IMR-90 (cell line): Measurements from ENCODE around the gene TTC9C. TPM values are rescaled to one million over a fixed set of nuclear protein-coding genes. Genes with fewer than 3 reads are reported as not detected.

Experiments
- ATAC-seq: fragments of 200-7000 bp; cut with Tn5 transposase; 2 replicates; pipeline ENCODE4 v1.9.1; 2020; ENCODE audit warnings: low read depth, mild to moderate bottlenecking, moderate library complexity
- BruUV-seq: library from RNA; stranded (reverse); fragments of 400-500 nt; replicated peaks from 2 replicates; lab custom pipeline; 2021; lab: Mats Ljungman, UMichigan
- CTCF ChIA-PET: fragments of 300-600 bp; formaldehyde crosslinking; extraction: SDS; loops from one replicate; lab custom pipeline; 2021; ENCODE audit warnings: antibody characterized with exemption; lab: Yijun Ruan, JAX
- POLR2A ChIA-PET: fragments of 300-600 bp; sonication (Branson Sonifier 250); formaldehyde crosslinking; loops from one replicate; lab custom pipeline; 2022; ENCODE audit warnings: antibody characterized with exemption; ENCODE audit not compliant: unreplicated experiment; lab: Charles Lee
- DNase-seq: peaks from one replicate; pipeline ENCODE4 v3.0.0; 2013
- H2AFZ ChIP-seq: replicated peaks from 2 replicates; pipeline ENCODE3; 2013; ENCODE audit warnings: low read length, mild to moderate bottlenecking; ENCODE audit not compliant: poor library complexity
- H2AK5ac ChIP-seq: 2 replicates; pipeline ENCODE4 v1.6.1; 2013; ENCODE audit warnings: low read depth, low read length, inconsistent platforms
- H2AK9ac ChIP-seq: replicated peaks from 2 replicates; pipeline ENCODE3; 2013; ENCODE audit warnings: mild to moderate bottlenecking, low read depth, low read length, moderate library complexity; ENCODE audit not compliant: poor library complexity
- H2BK120ac ChIP-seq: 2 replicates; pipeline ENCODE4 v1.6.1; 2013; ENCODE audit warnings: low read depth, low read length, inconsistent platforms
- H2BK15ac ChIP-seq: 3 replicates; pipeline ENCODE4 v1.6.1; 2013; ENCODE audit warnings: low read depth, low read length, inconsistent platforms
- H2BK20ac ChIP-seq: 2 replicates; pipeline ENCODE4 v1.6.1; 2013; ENCODE audit warnings: low read depth, mild to moderate bottlenecking, inconsistent platforms, low read length, moderate library complexity
- H2BK5ac ChIP-seq: 2 replicates; pipeline ENCODE4 v1.6.1; 2013; ENCODE audit warnings: mild to moderate bottlenecking, low read depth, low read length, inconsistent platforms; ENCODE audit not compliant: poor library complexity, severe bottlenecking
- H3K14ac ChIP-seq: replicated peaks from 2 replicates; pipeline ENCODE4 v1.6.1; 2013; ENCODE audit warnings: low read depth, low read length, inconsistent platforms
- H3K18ac ChIP-seq: 2 replicates; pipeline ENCODE4 v1.6.1; 2013; ENCODE audit warnings: low read depth, low read length, control low read depth
- H3K23ac ChIP-seq: 2 replicates; pipeline ENCODE4 v1.6.1; 2013; ENCODE audit warnings: low read depth, low read length, inconsistent platforms
- H3K27ac ChIP-seq: 2 replicates; pipeline ENCODE4 v1.5.1; 2013; ENCODE audit warnings: mild to moderate bottlenecking, control low read depth, low read length; ENCODE audit not compliant: insufficient read depth
- H3K27me3 ChIP-seq: 2 replicates; pipeline ENCODE4 v1.6.1; 2013; ENCODE audit warnings: low read length; ENCODE audit not compliant: control insufficient read depth, insufficient read depth
- H3K36me3 ChIP-seq: 2 replicates; pipeline ENCODE4 v1.6.1; 2013; ENCODE audit warnings: low read length, mixed read lengths; ENCODE audit not compliant: control insufficient read depth, insufficient read depth
- H3K4ac ChIP-seq: 2 replicates; pipeline ENCODE4 v1.6.1; 2013; ENCODE audit warnings: low read depth, low read length, inconsistent platforms
- H3K4me1 ChIP-seq: 2 replicates; pipeline ENCODE4 v1.6.1; 2013; ENCODE audit warnings: low read length, mixed read lengths; ENCODE audit not compliant: control insufficient read depth, insufficient read depth
- H3K4me2 ChIP-seq: 2 replicates; pipeline ENCODE4 v1.6.1; 2013; ENCODE audit warnings: low read depth, mild to moderate bottlenecking, control low read depth, low read length, moderate library complexity
- H3K4me3 ChIP-seq: 2 replicates; pipeline ENCODE4 v1.5.1; 2013; ENCODE audit warnings: low read depth, mild to moderate bottlenecking, control low read depth, low read length, moderate library complexity; ENCODE audit not compliant: insufficient read depth
- H3K56ac ChIP-seq: 2 replicates; pipeline ENCODE4 v1.6.1; 2013; ENCODE audit warnings: low read length, inconsistent platforms; ENCODE audit not compliant: insufficient read depth; ENCODE audit errors: extremely low read depth
- H3K79me1 ChIP-seq, 2 experiments: 2 replicates each; pipeline ENCODE4 v1.6.1; 2013; ENCODE audit warnings: low read length in 2 of 2, inconsistent platforms in 1 of 2, low read depth in 1 of 2
- H3K9ac ChIP-seq: 2 replicates; pipeline ENCODE4 v1.6.1; 2013; ENCODE audit warnings: low read depth, low read length, control low read depth
- H3K9me1 ChIP-seq: 2 replicates; pipeline ENCODE4 v1.6.1; 2013; ENCODE audit warnings: low read length, inconsistent platforms; ENCODE audit not compliant: insufficient read depth
- H3K9me3 ChIP-seq: 2 replicates; pipeline ENCODE4 v1.6.1; 2013; ENCODE audit warnings: low read length; ENCODE audit not compliant: control insufficient read depth, insufficient read depth
- H4K20me1 ChIP-seq: 2 replicates; pipeline ENCODE4 v1.6.1; 2013; ENCODE audit warnings: low read length, inconsistent platforms; ENCODE audit not compliant: insufficient read depth
- H4K5ac ChIP-seq: 2 replicates; pipeline ENCODE4 v1.6.1; 2013; ENCODE audit warnings: mild to moderate bottlenecking, low read depth, low read length, control low read depth
- H4K8ac ChIP-seq, 2 experiments: 2 replicates each; pipeline ENCODE4 v1.6.1; 2013; ENCODE audit warnings: low read depth in 2 of 2, low read length in 2 of 2, control low read depth in 1 of 2, inconsistent platforms in 1 of 2
- H4K91ac ChIP-seq: 2 replicates; pipeline ENCODE4 v1.6.1; 2013; ENCODE audit warnings: low read depth, low read length, inconsistent platforms; ENCODE audit not compliant: insufficient read depth
- BHLHE40 ChIP-seq: fragments of 150-350 bp; IDR thresholded peaks from 2 replicates; pipeline ENCODE4 v1.6.1; 2016; ENCODE audit warnings: mild to moderate bottlenecking, low read depth, low read length
- CEBPB ChIP-seq: IDR thresholded peaks from 2 replicates; pipeline ENCODE4 v1.6.1; 2012; ENCODE audit warnings: low read depth, low read length, improper control_type of control experiment
- CHD1 ChIP-seq: IDR thresholded peaks from 2 replicates; pipeline ENCODE4 v1.6.1; 2012; ENCODE audit warnings: low read depth, low read length, improper control_type of control experiment
- CTCF ChIP-seq: conservative IDR thresholded peaks from 2 replicates; pipeline ENCODE4 v1.5.1; 2012; ENCODE audit warnings: mild to moderate bottlenecking, low read depth, low read length, improper control_type of control experiment
- ELK1 ChIP-seq: fragments of 150-350 bp; IDR thresholded peaks from 2 replicates; pipeline ENCODE4 v1.6.1; 2016; ENCODE audit warnings: low read depth, mild to moderate bottlenecking, low read length, moderate library complexity, borderline replicate concordance
- MAFK ChIP-seq: IDR thresholded peaks from 2 replicates; pipeline ENCODE4 v1.6.1; 2012; ENCODE audit warnings: low read depth, low read length, improper control_type of control experiment
- MAZ ChIP-seq: IDR thresholded peaks from 2 replicates; pipeline ENCODE4 v1.6.1; 2012; ENCODE audit warnings: low read depth, mild to moderate bottlenecking, low read length, improper control_type of control experiment, moderate library complexity, borderline replicate concordance
- NFE2L2 ChIP-seq: fragments of 150-350 bp; IDR thresholded peaks from 2 replicates; pipeline ENCODE4 v1.6.1; 2016; ENCODE audit warnings: low read depth, mild to moderate bottlenecking, low read length
- RAD21 ChIP-seq: IDR thresholded peaks from 2 replicates; pipeline ENCODE4 v1.6.1; 2012; ENCODE audit warnings: low read length, improper control_type of control experiment
- RCOR1 ChIP-seq: IDR thresholded peaks from 2 replicates; pipeline ENCODE4 v1.6.1; 2012; ENCODE audit warnings: mild to moderate bottlenecking, low read length, improper control_type of control experiment; ENCODE audit not compliant: insufficient replicate concordance
- SMC3 ChIP-seq: fragments of 150-350 bp; IDR thresholded peaks from 2 replicates; pipeline ENCODE4 v1.6.1; 2016; ENCODE audit warnings: low read depth, mild to moderate bottlenecking, antibody characterized with exemption, low read length, moderate library complexity
- WGBS, 2 experiments: methylation state at CpG; one replicate each; pipeline versions ENCODE4 v1.1.5 to v1.1.7; 2013; ENCODE audit warnings: missing lambda C conversion rate in 2 of 2; ENCODE audit not compliant: insufficient read length in 1 of 2; ENCODE audit errors: extremely low coverage in 2 of 2; 5-methylcytosine and 5-hydroxymethylcytosine counted together
- dilution Hi-C: fragments of 300-500 bp; cut with HindIII; formaldehyde crosslinking; loops from one replicate; pipeline ENCODE4 v1.14.3; 2018; ENCODE audit warnings: low sequenced_read_pairs; ENCODE audit not compliant: unreplicated experiment
- in situ Hi-C: fragments of 300-500 bp; cut with MboI; formaldehyde crosslinking; loops from 3 replicates; pipeline ENCODE4 v1.14.3; 2019; ENCODE audit warnings: low sequenced_read_pairs, inconsistent platforms, mixed read lengths
- intact Hi-C: fragments of 100-400 bp; cut with micrococcal nuclease; formaldehyde crosslinking; loops from 2 replicates; pipeline ENCODE4 v1.10.0; 2022
- polyA plus RNA-seq, 3 experiments: library from polyadenylated mRNA; depleted of rRNA; stranded (reverse); fragments of >200 nt; gene quantifications; 2 replicates each; pipeline ENCODE4 v1.2.3, GENCODE V29; 2012; ENCODE audit warnings: low replicate concordance in 1 of 3
- total RNA-seq: library from RNA; depleted of rRNA; stranded (reverse); fragments of >200 nt; gene quantifications from 2 replicates; pipeline ENCODE4 v1.2.3, GENCODE V29; 2012
- TF ChIP-seq, protein P1 (sequence below): fragments of 150-350 bp; IDR thresholded peaks from 2 replicates; pipeline ENCODE4 v1.6.1; 2017; ENCODE audit warnings: mild to moderate bottlenecking, antibody characterized with exemption, low read length, low read depth

The TTC9C gene
- total and polyA plus RNA-seq, 2 of the 4 experiments (the other 2 are of a cell fraction) = 32.9 to 37.1 TPM

DNA sequence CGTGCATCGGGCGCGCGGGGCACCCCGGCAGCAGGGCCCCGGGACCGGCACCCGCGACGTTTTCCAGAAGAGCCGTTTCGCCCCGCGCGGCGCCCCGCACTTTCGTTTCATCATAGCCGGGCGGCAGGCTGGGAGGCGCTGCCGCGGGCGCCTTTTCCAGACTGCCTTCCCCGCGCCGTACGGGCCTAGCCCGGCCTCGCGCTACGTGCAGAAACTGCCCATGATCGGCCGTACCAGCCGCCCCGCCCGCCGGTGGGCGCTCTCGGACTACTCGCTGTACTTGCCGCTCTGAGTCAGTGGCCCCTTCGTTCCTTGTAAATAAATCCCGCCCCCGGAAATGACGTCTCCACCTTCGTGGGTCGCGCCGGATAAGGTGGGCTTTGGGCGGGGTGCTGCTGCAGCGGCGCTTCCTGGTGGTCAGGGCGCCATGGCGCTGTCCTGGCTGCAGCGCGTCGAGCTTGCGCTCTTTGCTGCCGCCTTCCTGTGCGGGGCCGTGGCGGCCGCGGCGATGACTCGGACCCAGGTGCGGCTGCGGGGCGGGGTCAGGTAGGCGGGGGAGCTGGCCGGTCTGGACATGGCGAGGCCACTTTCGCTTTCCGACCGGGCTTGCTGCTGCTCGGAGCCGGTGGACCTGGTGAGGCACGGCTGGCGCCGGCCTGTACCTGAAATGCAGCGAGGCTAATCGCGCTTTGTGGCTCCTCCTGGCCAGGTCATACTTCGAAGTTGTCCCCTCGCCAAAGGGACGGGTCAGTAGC lies 58.9 kb downstream of the TTC9C start, which contains the start of gene TMEM179B:
Gene TMEM179B, plus strand, starts transcription at position 398 of the 755 bp plus-strand sequence. Its CDS starts 30 bp downstream, at position 428.
- H3K4me2 ChIP-seq = peak within 1 kb of the TSS; percentile 95
- H3K56ac ChIP-seq = peak within 1 kb of the TSS; percentile 59
- peak within 1 kb of the TSS; percentile 85 for H4K91ac ChIP-seq
- peak within 1 kb of the TSS; percentile 35 for H2BK120ac ChIP-seq
- peak within 1 kb of the TSS; percentile 78 for H4K5ac ChIP-seq
- no peaks in the 10 kb centered on the region for H3K9me1 ChIP-seq
- POLR2A ChIA-PET = interaction anchor here (1.1 kb wide), 1 partner anchor 54 kb away, joined by 3 read pairs; no protein-coding TSS in a partner anchor
- peaks cover 21% of the 10 kb centered on the region for H3K36me3 ChIP-seq
- peak within 1 kb of the TSS; percentile 33; the same call in 1 of the 2 replicates for H2BK20ac ChIP-seq
- peak within 1 kb of the TSS; percentile 92 for H3K4ac ChIP-seq
- WGBS, 2 experiments = 0% methylated on average over 71 of the region's 88 CpGs; no CpG with 5 or more reads in 1 of the 2 experiments
- peak within 1 kb of the TSS; percentile 95 for H2AK5ac ChIP-seq
- peak; percentile 98 for DNase-seq
- ATAC-seq = peak; percentile 68
- no peaks in the 10 kb centered on the region for H3K9me3 ChIP-seq
- H3K18ac ChIP-seq = peak within 1 kb of the TSS; percentile 18; the same call in 1 of the 2 replicates
- peak within 1 kb of the TSS; percentile 89 for H3K27ac ChIP-seq
- peaks cover 11% of the 10 kb centered on the region for H4K20me1 ChIP-seq
- peak within 1 kb of the TSS; percentile 99 for H2AFZ ChIP-seq
- H3K79me1 ChIP-seq = peaks cover 15 to 40% of the 10 kb centered on the region in 2 experiments; a peak in 3 of 4 replicates
- H3K14ac ChIP-seq = peak within 1 kb of the TSS; percentile 97
- no peaks in the 10 kb centered on the region for H3K27me3 ChIP-seq
- H2BK5ac ChIP-seq = peak within 1 kb of the TSS; percentile 70
- H3K9ac ChIP-seq = peak within 1 kb of the TSS; percentile 96
- H4K8ac ChIP-seq = peak within 1 kb of the TSS; percentile 88 to 94
- dilution Hi-C loops = no loop called here
- intact Hi-C loops = loop anchor here (2.0 to 5.0 kb wide), 2 partner anchors 46 to 95 kb away; partner anchors contain the start of genes SLC3A2, STX5 and TEX54
- peak within 1 kb of the TSS; percentile 100 for H2AK9ac ChIP-seq
- peaks cover 11% of the 10 kb centered on the region for H3K4me1 ChIP-seq
- H3K23ac ChIP-seq = peak within 1 kb of the TSS; percentile 96
- in situ Hi-C loops = no loop called here
- no TSS peak for BruUV-seq
- H3K4me3 ChIP-seq = peak within 1 kb of the TSS; percentile 94
- CTCF ChIA-PET = interaction anchor here (0.6 to 2.8 kb wide), 19 partner anchors 12 to 106 kb away, joined by 3 to 26 read pairs (median 4); partner anchors contain the start of genes NXF1, SLC3A2, TAF6L and ZBTB3
- no peak within 1 kb of the TSS for H2BK15ac ChIP-seq
- TF ChIP-seq RAD21 (peak; percentile 57), SMC3 (no peak), BHLHE40 (no peak), CHD1 (0 out of 2 replicates have a peak, but pooled peaks have one; percentile 34), MAFK (no peak), CTCF (peak; percentile 74), CEBPB (no peak), ELK1 (no peak), RCOR1 (peak; percentile 92), NFE2L2 (no peak), MAZ (peak; percentile 91; the same call in 1 of the 2 replicates)
- TF ChIP-seq, protein P1, sequence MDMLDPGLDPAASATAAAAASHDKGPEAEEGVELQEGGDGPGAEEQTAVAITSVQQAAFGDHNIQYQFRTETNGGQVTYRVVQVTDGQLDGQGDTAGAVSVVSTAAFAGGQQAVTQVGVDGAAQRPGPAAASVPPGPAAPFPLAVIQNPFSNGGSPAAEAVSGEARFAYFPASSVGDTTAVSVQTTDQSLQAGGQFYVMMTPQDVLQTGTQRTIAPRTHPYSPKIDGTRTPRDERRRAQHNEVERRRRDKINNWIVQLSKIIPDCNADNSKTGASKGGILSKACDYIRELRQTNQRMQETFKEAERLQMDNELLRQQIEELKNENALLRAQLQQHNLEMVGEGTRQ = no peak
